Measurements from ENCODE around the gene POLR3A.

GRCh38 chr10:78007172-78007571, 22.1 kb downstream of the POLR3A start:
- no peak for TF ChIP-seq CTCF (conservative IDR thresholded peaks at IDR 0.05; ENCODE audit: low read depth, low read length)
- TF ChIP-seq EZH2 (IDR thresholded peaks at IDR 0.05; ENCODE audit: low read length, unreplicated experiment), result no peak
- TF ChIP-seq EZH2phosphoT487 (IDR thresholded peaks at IDR 0.05; ENCODE audit: borderline replicate concordance, low read length), result no peak

Measured in PC-3 (cell line).